ENCODE data around the gene MRPL47.

GRCh38 chr3:179640469-179640868 is 36.0 kb upstream of the MRPL47 start:
- TF ChIP-seq, protein P1, sequence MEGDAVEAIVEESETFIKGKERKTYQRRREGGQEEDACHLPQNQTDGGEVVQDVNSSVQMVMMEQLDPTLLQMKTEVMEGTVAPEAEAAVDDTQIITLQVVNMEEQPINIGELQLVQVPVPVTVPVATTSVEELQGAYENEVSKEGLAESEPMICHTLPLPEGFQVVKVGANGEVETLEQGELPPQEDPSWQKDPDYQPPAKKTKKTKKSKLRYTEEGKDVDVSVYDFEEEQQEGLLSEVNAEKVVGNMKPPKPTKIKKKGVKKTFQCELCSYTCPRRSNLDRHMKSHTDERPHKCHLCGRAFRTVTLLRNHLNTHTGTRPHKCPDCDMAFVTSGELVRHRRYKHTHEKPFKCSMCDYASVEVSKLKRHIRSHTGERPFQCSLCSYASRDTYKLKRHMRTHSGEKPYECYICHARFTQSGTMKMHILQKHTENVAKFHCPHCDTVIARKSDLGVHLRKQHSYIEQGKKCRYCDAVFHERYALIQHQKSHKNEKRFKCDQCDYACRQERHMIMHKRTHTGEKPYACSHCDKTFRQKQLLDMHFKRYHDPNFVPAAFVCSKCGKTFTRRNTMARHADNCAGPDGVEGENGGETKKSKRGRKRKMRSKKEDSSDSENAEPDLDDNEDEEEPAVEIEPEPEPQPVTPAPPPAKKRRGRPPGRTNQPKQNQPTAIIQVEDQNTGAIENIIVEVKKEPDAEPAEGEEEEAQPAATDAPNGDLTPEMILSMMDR (IDR thresholded peaks at IDR 0.05): no peak
- TF ChIP-seq TCF7L2 (IDR thresholded peaks at IDR 0.05; ENCODE audit: low read depth, low read length) (no peak), SIN3A (IDR thresholded peaks at IDR 0.05; ENCODE audit: borderline replicate concordance, insufficient read depth, low read depth, low read length) (no peak)

All from Panc1 (cell line).